HFFc6 (cell line): ENCODE measurements around the gene NDUFA13. TPM values are rescaled to one million over a fixed set of nuclear protein-coding genes. Genes with fewer than 3 reads are reported as not detected.

Experiments
- DNase-seq: peaks from one replicate; pipeline ENCODE4 v3.0.0-alpha.2; 2018
- H3K27ac Mint-ChIP-seq: 2 replicates; pipeline ENCODE4 v1.8.0; 2020; ENCODE audit warnings: mild to moderate bottlenecking, mixed read lengths
- H3K27me3 Mint-ChIP-seq: 2 replicates; pipeline ENCODE4 v1.8.0; 2021; ENCODE audit warnings: mild to moderate bottlenecking, moderate library complexity, mixed read lengths; ENCODE audit not compliant: insufficient read depth
- H3K36me3 Mint-ChIP-seq: 2 replicates; pipeline ENCODE4 v1.8.0; 2021; ENCODE audit warnings: low read depth, mixed read lengths
- H3K4me1 Mint-ChIP-seq: 2 replicates; pipeline ENCODE4 v1.8.0; 2020; ENCODE audit warnings: low read depth, mixed read lengths
- H3K4me3 Mint-ChIP-seq: 2 replicates; pipeline ENCODE4 v1.8.0; 2020; ENCODE audit warnings: mild to moderate bottlenecking, moderate library complexity, mixed read lengths
- H3K9me3 Mint-ChIP-seq: 2 replicates; pipeline ENCODE4 v1.8.0; 2020; ENCODE audit warnings: mild to moderate bottlenecking, mixed read lengths
- total RNA-seq, 6 experiments: library from RNA; stranded (reverse); fragmentation: NEBNext Ultra II Directional; extraction: Animal tissue kit (Norgen Biotek cat#: 25700); gene quantifications; 2 replicates in 1 of 6; 3 replicates in 5 of 6; pipeline ENCODE4 v1.2.3, GENCODE V29; 2021
- TF ChIP-seq, protein P1 (sequence below): fragments of 200-600 bp; sonication (generic); IDR thresholded peaks from 2 replicates; pipeline ENCODE4 v1.5.0; 2021; ENCODE audit warnings: antibody characterized with exemption, mild to moderate bottlenecking

The NDUFA13 gene
- total RNA-seq, 6 experiments from 2014 or later, result 266 to 393 (median 323) TPM

DNA sequence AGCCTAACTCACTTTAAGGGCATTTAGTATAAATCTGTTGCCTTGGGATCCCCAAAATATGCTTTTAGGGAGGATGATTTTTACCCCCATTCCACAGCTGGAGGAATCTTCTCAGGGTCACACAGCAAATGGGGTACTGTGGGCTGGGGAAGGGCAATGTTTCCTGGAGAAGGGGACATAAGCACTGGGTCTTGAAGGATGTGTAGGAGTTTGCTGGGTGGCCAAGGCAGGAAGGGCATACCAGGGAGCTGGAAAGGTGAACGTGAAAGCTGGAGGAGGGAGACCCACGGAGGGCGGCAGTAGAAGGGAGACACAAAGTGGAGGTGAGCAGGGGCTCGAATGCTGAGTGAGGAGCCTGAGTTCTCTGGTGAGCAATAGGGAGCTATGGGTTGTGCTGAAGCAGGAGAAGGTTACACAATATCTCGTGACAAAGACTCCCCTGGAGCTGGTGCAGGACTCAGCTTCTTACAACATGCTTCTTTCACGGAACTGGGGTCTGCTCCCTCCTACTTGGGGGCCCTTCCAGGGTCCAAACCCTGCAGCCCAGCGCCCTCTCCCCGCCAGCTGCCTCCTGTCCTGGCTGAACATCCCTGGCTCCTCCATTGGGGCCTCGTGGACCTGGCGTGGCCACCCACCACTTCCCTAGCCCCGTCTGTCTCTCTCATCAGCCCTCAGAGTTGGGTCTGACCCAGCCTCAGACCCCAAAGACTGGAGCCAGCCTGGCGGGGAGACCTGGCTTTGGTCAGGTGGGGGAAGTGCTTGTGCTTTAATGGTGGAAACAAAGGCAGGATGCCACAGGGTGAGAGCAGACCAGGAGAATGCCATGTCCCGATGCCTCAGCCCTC is 33.1 kb downstream of the NDUFA13 start:
- TF ChIP-seq, protein P1, sequence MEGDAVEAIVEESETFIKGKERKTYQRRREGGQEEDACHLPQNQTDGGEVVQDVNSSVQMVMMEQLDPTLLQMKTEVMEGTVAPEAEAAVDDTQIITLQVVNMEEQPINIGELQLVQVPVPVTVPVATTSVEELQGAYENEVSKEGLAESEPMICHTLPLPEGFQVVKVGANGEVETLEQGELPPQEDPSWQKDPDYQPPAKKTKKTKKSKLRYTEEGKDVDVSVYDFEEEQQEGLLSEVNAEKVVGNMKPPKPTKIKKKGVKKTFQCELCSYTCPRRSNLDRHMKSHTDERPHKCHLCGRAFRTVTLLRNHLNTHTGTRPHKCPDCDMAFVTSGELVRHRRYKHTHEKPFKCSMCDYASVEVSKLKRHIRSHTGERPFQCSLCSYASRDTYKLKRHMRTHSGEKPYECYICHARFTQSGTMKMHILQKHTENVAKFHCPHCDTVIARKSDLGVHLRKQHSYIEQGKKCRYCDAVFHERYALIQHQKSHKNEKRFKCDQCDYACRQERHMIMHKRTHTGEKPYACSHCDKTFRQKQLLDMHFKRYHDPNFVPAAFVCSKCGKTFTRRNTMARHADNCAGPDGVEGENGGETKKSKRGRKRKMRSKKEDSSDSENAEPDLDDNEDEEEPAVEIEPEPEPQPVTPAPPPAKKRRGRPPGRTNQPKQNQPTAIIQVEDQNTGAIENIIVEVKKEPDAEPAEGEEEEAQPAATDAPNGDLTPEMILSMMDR, result no peak
- Mint-ChIP-seq H3K27ac (no peak overlapping the region), H3K27me3 (peaks cover 6% of the 10 kb centered on the region), H3K4me1 (peaks cover 5% of the 10 kb centered on the region), H3K9me3 (no peaks in the 10 kb centered on the region), H3K36me3 (no peaks in the 10 kb centered on the region), H3K4me3 (no peak overlapping the region)
- no peak for DNase-seq

DNA sequence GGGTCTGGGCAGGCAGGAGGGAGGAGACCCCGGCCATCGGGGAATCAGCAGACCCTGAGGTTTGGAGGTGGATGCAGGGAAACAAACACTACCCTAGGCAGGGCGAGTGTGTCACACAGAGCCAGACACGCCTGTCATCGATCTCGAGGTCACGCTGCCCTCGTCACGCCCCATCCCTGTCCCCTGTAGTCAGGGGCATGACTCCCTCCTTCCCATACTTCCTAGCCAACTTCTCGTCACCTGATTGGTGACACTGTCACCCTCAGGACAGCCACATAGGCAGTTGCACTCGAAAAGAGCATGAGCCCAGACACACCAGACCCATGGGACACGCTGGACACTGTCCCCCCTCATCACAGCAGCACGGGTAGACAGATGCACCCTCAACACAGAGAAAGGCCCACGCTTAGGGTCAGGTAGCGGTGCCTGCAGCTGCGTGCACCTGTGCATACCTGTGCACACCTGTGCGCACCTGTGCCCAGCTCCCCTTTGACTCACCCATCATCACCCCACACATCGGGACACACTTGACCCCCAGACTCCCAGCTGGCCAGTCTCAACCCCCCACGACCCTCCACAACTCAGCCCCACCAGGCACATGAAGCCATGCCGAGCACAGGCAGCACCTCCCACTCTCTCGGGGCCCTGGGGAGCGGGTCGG is 33.9 kb downstream of the NDUFA13 start:
- Mint-ChIP-seq H3K27ac (no peak overlapping the region), H3K9me3 (no peaks in the 10 kb centered on the region), H3K36me3 (no peaks in the 10 kb centered on the region), H3K27me3 (peaks cover 6% of the 10 kb centered on the region), H3K4me1 (peaks cover 5% of the 10 kb centered on the region), H3K4me3 (no peak overlapping the region)
- TF ChIP-seq, protein P1, result no peak
- no peak for DNase-seq

DNA sequence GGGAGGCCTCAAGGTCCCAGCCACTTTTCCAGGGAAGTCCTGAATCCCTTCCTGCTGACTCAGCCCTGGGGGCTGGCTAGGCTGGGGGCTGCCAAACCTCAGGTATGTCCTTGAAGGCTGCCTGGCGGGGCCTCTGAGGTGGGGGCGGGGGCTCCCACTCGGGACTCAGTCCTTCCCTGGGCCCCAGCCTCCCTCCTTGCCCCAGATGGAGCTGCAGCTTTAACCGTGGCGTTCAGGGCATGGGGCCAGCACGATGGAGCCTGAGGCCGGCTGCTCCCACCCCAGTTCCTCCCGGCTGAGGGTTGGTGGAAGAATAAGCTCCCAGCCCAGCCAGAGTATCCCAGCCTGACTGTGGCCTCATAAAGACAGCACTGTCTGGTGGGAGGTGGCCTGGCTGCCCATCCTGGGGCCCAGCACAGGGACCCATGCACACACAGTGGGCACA is 34.5 kb downstream of the NDUFA13 start:
- peaks cover 6% of the 10 kb centered on the region for H3K27me3 Mint-ChIP-seq
- H3K27ac Mint-ChIP-seq, result no peak overlapping the region
- peak; percentile 39 for DNase-seq

GRCh38 chr19:19550972-19551852 is 35.2 kb downstream of the NDUFA13 start:
- Mint-ChIP-seq H3K27me3 (peaks cover 6% of the 10 kb centered on the region), H3K9me3 (no peaks in the 10 kb centered on the region), H3K27ac (no peak overlapping the region), H3K36me3 (no peaks in the 10 kb centered on the region), H3K4me1 (peaks cover 5% of the 10 kb centered on the region), H3K4me3 (no peak overlapping the region)
- TF ChIP-seq, protein P1, result no peak
- no peak for DNase-seq

More for the DNA sequence above, 34.5 kb downstream of the NDUFA13 start:
- H3K4me1 Mint-ChIP-seq, result peaks cover 5% of the 10 kb centered on the region
- H3K36me3 Mint-ChIP-seq, result no peaks in the 10 kb centered on the region
- TF ChIP-seq, protein P1, result no peak
- H3K4me3 Mint-ChIP-seq, result no peak overlapping the region
- no peaks in the 10 kb centered on the region for H3K9me3 Mint-ChIP-seq

- Mint-ChIP-seq H3K27ac (no peak overlapping the region), H3K27me3 (peaks cover 6% of the 10 kb centered on the region), H3K4me1 (peaks cover 5% of the 10 kb centered on the region), H3K9me3 (no peaks in the 10 kb centered on the region), H3K4me3 (no peak overlapping the region), H3K36me3 (no peaks in the 10 kb centered on the region)
- DNase-seq, result no peak
- TF ChIP-seq, protein P1, result no peak
Measured at GRCh38 chr19:19551853-19552192, 35.8 kb downstream of the NDUFA13 start.
